ENCODE data around the gene PTGR1. TPM values are rescaled to one million over a fixed set of nuclear protein-coding genes. Genes with fewer than 3 reads are reported as not detected.

Gene PTGR1
- total RNA-seq, 1 experiment from 2014 or later, result 41.6 TPM

DNA sequence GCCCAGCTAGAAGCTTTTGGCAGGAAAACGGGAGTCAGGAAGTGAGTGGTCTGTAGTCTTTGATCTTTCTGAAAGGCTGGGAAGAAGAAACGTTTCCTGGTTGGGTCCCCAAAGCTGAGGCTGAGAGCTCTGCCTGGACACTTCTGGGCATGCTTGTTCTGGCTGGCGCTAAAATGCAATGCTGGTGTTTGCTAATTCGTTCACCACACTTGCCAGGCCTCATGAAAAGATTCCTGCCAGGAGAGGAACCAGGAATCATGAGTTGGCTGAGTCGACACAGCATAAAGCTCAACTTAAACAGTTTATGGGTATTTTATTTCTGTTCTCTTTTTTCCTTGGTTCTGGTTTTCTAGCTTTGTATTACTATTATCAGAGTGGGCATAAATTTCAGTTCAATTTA is 10.7 kb upstream of the PTGR1 start:
- Mint-ChIP-seq H3K36me3 (no peaks in the 10 kb centered on the region), H3K4me3 (no peak overlapping the region), H3K27me3 (ENCODE audit: low read depth) (no peaks in the 10 kb centered on the region), H3K9me3 (no peaks in the 10 kb centered on the region), H3K27ac (no peak overlapping the region), H3K4me1 (no peaks in the 10 kb centered on the region)
- TF ChIP-seq ZNF219 (CRISPR knock-in tag; IDR thresholded peaks at IDR 0.05; ENCODE audit: borderline replicate concordance) (no peak), ZNF416 (CRISPR knock-in tag; IDR thresholded peaks at IDR 0.05) (no peak), NR3C1 (CRISPR knock-in tag; conservative IDR thresholded peaks at IDR 0.05; ENCODE audit: low read depth) (no peak)
- TF ChIP-seq, protein P1, sequence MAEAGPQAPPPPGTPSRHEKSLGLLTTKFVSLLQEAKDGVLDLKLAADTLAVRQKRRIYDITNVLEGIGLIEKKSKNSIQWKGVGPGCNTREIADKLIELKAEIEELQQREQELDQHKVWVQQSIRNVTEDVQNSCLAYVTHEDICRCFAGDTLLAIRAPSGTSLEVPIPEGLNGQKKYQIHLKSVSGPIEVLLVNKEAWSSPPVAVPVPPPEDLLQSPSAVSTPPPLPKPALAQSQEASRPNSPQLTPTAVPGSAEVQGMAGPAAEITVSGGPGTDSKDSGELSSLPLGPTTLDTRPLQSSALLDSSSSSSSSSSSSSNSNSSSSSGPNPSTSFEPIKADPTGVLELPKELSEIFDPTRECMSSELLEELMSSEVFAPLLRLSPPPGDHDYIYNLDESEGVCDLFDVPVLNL (CRISPR knock-in tag; IDR thresholded peaks at IDR 0.05; ENCODE audit: borderline replicate concordance, low read depth), result no peak
- DNase-seq (ENCODE audit: low spot score), result no peak
- ChIA-PET POLR2A (no interaction called here), CTCF (interaction anchor here (1.1 kb wide), 1 partner anchor 11 kb away, joined by 9 read pairs; no protein-coding TSS in a partner anchor)
- no peak for ATAC-seq

DNA sequence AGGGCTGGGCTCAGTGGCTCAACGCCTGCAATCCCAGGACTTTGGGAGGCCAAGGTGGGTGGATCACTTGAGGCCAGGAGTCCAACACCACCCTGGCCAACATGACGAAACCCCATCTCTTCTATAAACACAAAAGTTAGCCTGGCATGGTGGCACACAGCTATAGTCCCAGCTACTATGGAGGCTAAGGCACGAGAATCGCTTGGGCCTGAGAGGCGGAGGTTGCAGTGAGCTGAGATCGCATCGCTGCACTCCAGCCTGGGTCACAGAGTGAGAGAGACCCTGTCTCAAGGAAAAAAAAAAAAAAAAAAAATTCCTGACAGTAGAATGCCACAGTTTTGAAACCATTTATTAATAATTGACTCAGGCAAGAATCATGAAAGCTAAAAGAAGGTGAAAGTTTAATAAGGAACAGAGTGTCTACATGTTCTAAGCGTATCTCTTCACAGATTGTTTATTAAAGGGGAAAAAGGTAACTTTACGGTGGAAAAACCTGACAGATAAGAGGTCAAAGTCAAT is 5.7 kb upstream of the PTGR1 start:
- H3K36me3 Mint-ChIP-seq, result no peaks in the 10 kb centered on the region
- no peak for ATAC-seq
- TF ChIP-seq, protein P2, sequence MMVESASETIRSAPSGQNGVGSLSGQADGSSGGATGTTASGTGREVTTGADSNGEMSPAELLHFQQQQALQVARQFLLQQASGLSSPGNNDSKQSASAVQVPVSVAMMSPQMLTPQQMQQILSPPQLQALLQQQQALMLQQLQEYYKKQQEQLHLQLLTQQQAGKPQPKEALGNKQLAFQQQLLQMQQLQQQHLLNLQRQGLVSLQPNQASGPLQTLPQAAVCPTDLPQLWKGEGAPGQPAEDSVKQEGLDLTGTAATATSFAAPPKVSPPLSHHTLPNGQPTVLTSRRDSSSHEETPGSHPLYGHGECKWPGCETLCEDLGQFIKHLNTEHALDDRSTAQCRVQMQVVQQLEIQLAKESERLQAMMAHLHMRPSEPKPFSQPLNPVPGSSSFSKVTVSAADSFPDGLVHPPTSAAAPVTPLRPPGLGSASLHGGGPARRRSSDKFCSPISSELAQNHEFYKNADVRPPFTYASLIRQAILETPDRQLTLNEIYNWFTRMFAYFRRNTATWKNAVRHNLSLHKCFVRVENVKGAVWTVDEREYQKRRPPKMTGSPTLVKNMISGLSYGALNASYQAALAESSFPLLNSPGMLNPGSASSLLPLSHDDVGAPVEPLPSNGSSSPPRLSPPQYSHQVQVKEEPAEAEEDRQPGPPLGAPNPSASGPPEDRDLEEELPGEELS (CRISPR knock-in tag; IDR thresholded peaks at IDR 0.05), result no peak
- TF ChIP-seq, protein P3, sequence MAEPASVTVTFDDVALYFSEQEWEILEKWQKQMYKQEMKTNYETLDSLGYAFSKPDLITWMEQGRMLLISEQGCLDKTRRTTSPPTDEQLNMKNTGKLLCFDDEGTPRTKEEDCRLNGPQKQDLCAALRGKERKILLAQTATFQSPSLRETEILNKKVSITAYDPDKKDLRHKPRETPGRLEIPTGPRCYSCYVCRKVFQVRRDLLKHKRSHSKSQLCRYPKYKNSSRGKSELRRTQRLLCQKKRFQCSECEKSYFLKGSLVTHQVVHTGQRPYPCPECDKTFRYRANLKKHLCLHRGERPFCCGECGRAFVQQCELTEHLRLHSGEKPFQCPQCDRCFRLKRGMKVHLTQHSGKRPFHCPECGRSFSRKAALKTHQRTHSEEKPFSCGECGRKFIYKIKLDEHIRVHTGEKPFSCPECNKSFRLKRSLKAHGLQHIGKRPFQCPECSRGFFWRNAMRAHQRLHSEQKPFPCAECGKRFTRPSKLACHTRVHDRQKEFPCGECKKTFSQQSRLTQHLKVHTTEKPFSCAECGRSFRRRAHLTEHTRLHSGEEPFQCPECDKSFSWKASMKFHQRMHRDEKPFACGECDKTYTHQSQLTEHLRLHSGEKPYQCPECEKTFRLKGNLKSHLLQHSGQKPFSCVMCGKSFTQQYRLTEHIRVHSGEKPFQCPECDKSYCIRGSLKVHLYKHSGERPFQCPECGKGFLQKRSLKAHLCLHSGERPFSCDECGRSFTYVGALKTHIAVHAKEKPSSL (CRISPR knock-in tag; conservative IDR thresholded peaks at IDR 0.05), result no peak
- TF ChIP-seq, protein P1 (CRISPR knock-in tag; IDR thresholded peaks at IDR 0.05; ENCODE audit: borderline replicate concordance, low read depth), result no peak
- CTCF ChIA-PET, result interaction anchor here (0.5 to 1.1 kb wide), 3 partner anchors 9 to 197 kb away, joined by 3 to 7 read pairs (median 3); no protein-coding TSS in a partner anchor
- DNase-seq (ENCODE audit: low spot score), result no peak
- no peak overlapping the region for H3K27ac Mint-ChIP-seq
- peaks cover 6% of the 10 kb centered on the region; the same call in 1 of the 2 replicates for H3K4me1 Mint-ChIP-seq
- H3K27me3 Mint-ChIP-seq (ENCODE audit: low read depth), result peaks cover 2% of the 10 kb centered on the region; the same call in 1 of the 2 replicates
- no peak overlapping the region for H3K4me3 Mint-ChIP-seq
- POLR2A ChIA-PET, result interaction anchor here (0.7 kb wide), 1 partner anchor 34 kb away, joined by 9 read pairs; no protein-coding TSS in a partner anchor
- no peaks in the 10 kb centered on the region for H3K9me3 Mint-ChIP-seq

DNA sequence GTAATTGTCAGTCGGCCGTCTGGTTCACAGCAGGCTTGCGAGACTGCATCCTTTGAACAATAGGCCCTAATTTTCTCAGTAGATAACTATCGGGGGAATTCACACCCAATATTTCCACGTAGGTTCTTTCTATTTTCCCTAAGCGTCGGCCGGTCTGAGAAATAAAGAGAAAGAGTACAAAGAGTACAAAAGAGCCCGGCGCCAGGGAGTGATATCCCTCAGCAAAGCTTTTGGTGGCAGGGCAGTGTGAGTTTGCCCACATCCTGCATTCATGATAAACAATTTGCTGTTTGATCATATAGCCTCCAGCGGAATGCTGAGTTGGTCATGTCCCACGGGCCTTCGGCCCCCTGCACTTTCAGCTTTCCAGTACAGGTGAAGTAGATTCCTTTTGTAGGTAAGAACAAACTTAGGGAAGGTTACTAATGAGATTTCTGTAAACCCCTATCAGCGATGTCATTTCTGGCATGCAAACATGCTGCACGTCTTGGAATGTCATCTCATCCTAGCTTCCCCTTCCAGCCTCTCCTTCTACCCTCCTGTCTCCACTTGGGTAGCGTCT is 4.7 kb upstream of the PTGR1 start:
- CTCF ChIA-PET, result no interaction called here
- no peak for ATAC-seq
- Mint-ChIP-seq H3K36me3 (no peaks in the 10 kb centered on the region), H3K27ac (no peak overlapping the region), H3K4me3 (no peak overlapping the region), H3K4me1 (peaks cover 8% of the 10 kb centered on the region; the same call in 1 of the 2 replicates), H3K27me3 (ENCODE audit: low read depth) (peaks cover 2% of the 10 kb centered on the region; the same call in 1 of the 2 replicates), H3K9me3 (no peaks in the 10 kb centered on the region)
- DNase-seq (ENCODE audit: low spot score), result no peak
- TF ChIP-seq ETV6 (CRISPR knock-in tag; IDR thresholded peaks at IDR 0.05) (no peak), TP53 (CRISPR knock-in tag; IDR thresholded peaks at IDR 0.05) (no peak)
- TF ChIP-seq, protein P4, sequence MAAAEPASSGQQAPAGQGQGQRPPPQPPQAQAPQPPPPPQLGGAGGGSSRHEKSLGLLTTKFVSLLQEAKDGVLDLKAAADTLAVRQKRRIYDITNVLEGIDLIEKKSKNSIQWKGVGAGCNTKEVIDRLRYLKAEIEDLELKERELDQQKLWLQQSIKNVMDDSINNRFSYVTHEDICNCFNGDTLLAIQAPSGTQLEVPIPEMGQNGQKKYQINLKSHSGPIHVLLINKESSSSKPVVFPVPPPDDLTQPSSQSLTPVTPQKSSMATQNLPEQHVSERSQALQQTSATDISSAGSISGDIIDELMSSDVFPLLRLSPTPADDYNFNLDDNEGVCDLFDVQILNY (CRISPR knock-in tag; IDR thresholded peaks at IDR 0.05), result no peak
- TF ChIP-seq, protein P5, sequence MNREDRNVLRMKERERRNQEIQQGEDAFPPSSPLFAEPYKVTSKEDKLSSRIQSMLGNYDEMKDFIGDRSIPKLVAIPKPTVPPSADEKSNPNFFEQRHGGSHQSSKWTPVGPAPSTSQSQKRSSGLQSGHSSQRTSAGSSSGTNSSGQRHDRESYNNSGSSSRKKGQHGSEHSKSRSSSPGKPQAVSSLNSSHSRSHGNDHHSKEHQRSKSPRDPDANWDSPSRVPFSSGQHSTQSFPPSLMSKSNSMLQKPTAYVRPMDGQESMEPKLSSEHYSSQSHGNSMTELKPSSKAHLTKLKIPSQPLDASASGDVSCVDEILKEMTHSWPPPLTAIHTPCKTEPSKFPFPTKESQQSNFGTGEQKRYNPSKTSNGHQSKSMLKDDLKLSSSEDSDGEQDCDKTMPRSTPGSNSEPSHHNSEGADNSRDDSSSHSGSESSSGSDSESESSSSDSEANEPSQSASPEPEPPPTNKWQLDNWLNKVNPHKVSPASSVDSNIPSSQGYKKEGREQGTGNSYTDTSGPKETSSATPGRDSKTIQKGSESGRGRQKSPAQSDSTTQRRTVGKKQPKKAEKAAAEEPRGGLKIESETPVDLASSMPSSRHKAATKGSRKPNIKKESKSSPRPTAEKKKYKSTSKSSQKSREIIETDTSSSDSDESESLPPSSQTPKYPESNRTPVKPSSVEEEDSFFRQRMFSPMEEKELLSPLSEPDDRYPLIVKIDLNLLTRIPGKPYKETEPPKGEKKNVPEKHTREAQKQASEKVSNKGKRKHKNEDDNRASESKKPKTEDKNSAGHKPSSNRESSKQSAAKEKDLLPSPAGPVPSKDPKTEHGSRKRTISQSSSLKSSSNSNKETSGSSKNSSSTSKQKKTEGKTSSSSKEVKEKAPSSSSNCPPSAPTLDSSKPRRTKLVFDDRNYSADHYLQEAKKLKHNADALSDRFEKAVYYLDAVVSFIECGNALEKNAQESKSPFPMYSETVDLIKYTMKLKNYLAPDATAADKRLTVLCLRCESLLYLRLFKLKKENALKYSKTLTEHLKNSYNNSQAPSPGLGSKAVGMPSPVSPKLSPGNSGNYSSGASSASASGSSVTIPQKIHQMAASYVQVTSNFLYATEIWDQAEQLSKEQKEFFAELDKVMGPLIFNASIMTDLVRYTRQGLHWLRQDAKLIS (CRISPR knock-in tag; IDR thresholded peaks at IDR 0.05; ENCODE audit: borderline replicate concordance), result no peak
- TF ChIP-seq, protein P1 (CRISPR knock-in tag; IDR thresholded peaks at IDR 0.05; ENCODE audit: borderline replicate concordance, low read depth), result no peak
- TF ChIP-seq, protein P6, sequence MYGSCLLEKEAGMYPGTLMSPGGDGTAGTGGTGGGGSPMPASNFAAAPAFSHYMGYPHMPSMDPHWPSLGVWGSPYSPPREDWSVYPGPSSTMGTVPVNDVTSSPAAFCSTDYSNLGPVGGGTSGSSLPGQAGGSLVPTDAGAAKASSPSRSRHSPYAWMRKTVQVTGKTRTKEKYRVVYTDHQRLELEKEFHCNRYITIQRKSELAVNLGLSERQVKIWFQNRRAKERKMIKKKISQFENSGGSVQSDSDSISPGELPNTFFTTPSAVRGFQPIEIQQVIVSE (CRISPR knock-in tag; IDR thresholded peaks at IDR 0.05; ENCODE audit: borderline replicate concordance), result no peak
- TF ChIP-seq, protein P7, sequence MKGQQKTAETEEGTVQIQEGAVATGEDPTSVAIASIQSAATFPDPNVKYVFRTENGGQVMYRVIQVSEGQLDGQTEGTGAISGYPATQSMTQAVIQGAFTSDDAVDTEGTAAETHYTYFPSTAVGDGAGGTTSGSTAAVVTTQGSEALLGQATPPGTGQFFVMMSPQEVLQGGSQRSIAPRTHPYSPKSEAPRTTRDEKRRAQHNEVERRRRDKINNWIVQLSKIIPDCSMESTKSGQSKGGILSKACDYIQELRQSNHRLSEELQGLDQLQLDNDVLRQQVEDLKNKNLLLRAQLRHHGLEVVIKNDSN (CRISPR knock-in tag; IDR thresholded peaks at IDR 0.05), result no peak
- POLR2A ChIA-PET, result no interaction called here

Data from WTC11 (cell line).